ENCODE results near the gene TP53AIP1. TPM values are rescaled to one million over a fixed set of nuclear protein-coding genes. Genes with fewer than 3 reads are reported as not detected.

Gene TP53AIP1
- total RNA-seq, 2 experiments from 2014 or later = 0.20 TPM; not detected in 1

DNA sequence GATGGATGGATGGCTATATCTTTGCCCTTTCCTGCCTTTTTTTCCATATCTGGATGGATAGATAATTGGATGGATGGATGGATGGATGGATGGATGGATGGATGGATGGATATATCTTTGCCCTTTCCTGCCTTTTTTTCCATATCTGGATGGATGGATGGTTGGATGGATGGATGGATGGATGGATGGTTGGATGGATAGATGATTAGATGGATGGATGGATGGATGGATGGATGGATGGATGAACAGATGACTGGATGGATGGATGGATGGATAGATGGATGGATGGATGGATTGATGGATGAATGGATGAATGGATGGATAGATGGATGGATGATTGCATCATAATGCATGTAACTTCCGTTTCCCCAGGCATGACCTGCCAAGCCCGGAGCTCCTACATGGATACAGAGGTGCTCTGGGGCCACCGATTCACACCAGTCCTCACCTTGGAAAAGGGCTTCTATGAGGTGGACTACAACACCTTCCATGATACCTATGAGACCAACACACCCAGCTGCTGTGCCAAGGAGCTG is 26.6 kb downstream of the TP53AIP1 start:
- Histone ChIP-seq H3K9me3 (ENCODE audit: control insufficient read depth in 1 of 2, insufficient read depth in 1 of 2, low read length in 2 of 2) (peaks cover 0 to 11% of the 10 kb centered on the region in 2 experiments), H3K27ac (ENCODE audit: low read depth in 1 of 2, low read length in 2 of 2) (no peak overlapping the region), H3K27me3 (ENCODE audit: control insufficient read depth in 1 of 2, insufficient read depth in 2 of 2, low read length in 2 of 2) (peaks cover under 1 to 12% of the 10 kb centered on the region in 2 experiments), H3K4me3 (ENCODE audit: low read length) (no peak overlapping the region), H3K36me3 (ENCODE audit: insufficient read depth, low read length) (no peaks in the 10 kb centered on the region), H3K4me1 (ENCODE audit: insufficient read depth, low read length) (no peaks in the 10 kb centered on the region)
- Mint-ChIP-seq H3K27ac (no peak overlapping the region), H3K4me1 (ENCODE audit: low read depth) (no peaks in the 10 kb centered on the region), H3K36me3 (ENCODE audit: low read depth) (no peaks in the 10 kb centered on the region), H3K27me3 (peaks cover 57% of the 10 kb centered on the region), H3K4me3 (no peak overlapping the region), H3K9me3 (no peaks in the 10 kb centered on the region)
- no peak for DNase-seq
- ChIA-PET POLR2A (no interaction called here), CTCF (no interaction called here)
- ATAC-seq (ENCODE audit: poor library complexity) = no peak
- TF ChIP-seq, protein P1, sequence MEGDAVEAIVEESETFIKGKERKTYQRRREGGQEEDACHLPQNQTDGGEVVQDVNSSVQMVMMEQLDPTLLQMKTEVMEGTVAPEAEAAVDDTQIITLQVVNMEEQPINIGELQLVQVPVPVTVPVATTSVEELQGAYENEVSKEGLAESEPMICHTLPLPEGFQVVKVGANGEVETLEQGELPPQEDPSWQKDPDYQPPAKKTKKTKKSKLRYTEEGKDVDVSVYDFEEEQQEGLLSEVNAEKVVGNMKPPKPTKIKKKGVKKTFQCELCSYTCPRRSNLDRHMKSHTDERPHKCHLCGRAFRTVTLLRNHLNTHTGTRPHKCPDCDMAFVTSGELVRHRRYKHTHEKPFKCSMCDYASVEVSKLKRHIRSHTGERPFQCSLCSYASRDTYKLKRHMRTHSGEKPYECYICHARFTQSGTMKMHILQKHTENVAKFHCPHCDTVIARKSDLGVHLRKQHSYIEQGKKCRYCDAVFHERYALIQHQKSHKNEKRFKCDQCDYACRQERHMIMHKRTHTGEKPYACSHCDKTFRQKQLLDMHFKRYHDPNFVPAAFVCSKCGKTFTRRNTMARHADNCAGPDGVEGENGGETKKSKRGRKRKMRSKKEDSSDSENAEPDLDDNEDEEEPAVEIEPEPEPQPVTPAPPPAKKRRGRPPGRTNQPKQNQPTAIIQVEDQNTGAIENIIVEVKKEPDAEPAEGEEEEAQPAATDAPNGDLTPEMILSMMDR (IDR thresholded peaks at IDR 0.05) = no peak
- intact Hi-C loops (cut with DNase I, micrococcal nuclease) = no loop called here

DNA sequence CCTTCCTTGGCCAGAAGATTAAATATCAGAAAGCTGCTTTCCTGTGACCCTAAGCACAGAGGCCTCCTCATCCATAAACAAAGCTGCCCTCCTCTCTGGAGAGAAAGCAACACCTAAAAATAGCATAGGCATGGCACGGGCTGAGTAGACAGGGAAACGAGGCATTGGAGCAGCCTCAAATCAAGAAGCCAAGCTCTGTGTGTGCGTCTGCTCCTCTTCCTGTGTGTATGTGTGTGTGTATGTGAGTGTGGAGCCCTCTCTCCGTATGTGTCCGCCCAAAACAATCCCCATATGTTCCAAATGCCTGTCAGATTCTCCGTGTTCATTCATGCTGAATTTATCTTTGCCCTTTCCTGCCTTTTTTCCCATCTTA is 27.5 kb downstream of the TP53AIP1 start:
- H3K27me3 ChIP-seq (ENCODE audit: control insufficient read depth in 1 of 2, insufficient read depth in 2 of 2, low read length in 2 of 2) = peaks cover 5 to 19% of the 10 kb centered on the region in 2 experiments
- H3K4me1 Mint-ChIP-seq (ENCODE audit: low read depth) = no peaks in the 10 kb centered on the region
- no peak overlapping the region for H3K27ac ChIP-seq (ENCODE audit: low read depth in 1 of 2, low read length in 2 of 2)
- no peak overlapping the region for H3K4me3 Mint-ChIP-seq
- H3K36me3 Mint-ChIP-seq (ENCODE audit: low read depth) = no peaks in the 10 kb centered on the region
- CTCF ChIA-PET = interaction anchor here (1.0 kb wide), 1 partner anchor 9 kb away, joined by 3 read pairs; no protein-coding TSS in a partner anchor
- DNase-seq = no peak
- no peaks in the 10 kb centered on the region for H3K36me3 ChIP-seq (ENCODE audit: insufficient read depth, low read length)
- H3K4me3 ChIP-seq (ENCODE audit: low read length) = no peak overlapping the region
- no peaks in the 10 kb centered on the region for H3K4me1 ChIP-seq (ENCODE audit: insufficient read depth, low read length)
- ATAC-seq (ENCODE audit: poor library complexity) = no peak
- POLR2A ChIA-PET = no interaction called here
- H3K9me3 ChIP-seq (ENCODE audit: control insufficient read depth in 1 of 2, insufficient read depth in 1 of 2, low read length in 2 of 2) = peaks cover 0 to 11% of the 10 kb centered on the region in 2 experiments
- peaks cover 67% of the 10 kb centered on the region for H3K27me3 Mint-ChIP-seq
- TF ChIP-seq, protein P1 (IDR thresholded peaks at IDR 0.05) = no peak
- H3K9me3 Mint-ChIP-seq = no peaks in the 10 kb centered on the region
- H3K27ac Mint-ChIP-seq = no peak overlapping the region
- intact Hi-C loops (cut with DNase I, micrococcal nuclease) = no loop called here

DNA sequence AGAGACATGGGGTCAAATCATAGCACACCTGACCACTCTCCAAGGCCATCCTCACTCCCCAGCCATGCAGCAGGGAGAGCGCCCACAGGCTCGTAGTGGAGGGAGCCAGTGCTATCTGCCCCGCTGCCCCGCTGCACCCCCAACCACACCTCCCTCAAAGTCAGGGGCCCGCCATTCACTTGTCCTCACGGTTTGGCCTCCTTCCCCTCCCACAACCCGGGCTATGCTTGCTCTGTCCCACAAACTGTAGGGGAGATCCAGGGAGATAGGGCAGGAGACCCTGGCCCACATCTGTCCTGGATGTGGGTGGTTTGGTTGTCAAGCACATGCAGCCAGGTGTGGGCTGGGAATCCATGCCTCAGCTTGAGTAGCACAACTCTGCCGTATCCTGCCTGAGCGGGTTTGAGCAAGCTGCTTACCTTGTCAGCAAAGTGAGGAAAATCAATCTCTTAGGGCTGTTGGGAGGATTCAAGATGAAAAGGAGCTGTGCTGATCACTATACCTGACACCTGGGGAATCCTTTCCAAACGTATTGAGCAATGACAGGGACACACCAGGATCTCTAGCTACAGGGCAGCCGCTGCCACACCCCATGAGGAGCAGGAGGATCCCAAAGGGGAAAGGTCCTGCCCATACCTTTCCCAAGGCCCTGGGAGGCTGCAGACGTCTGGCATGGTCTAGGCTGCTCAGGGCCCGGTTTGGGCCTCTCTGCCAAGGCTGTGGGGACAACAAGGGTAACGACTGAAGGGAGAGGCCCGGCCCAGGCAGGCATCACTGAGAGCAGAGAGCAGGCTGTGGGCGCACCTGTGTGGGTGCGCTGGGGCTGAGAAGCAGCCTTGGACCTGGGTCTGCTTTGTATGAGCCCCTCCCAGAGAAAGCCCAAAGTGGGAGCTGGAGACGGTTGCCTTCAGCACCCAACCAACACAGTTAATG is 28.2 kb downstream of the TP53AIP1 start:
- Histone ChIP-seq H3K9me3 (ENCODE audit: control insufficient read depth in 1 of 2, insufficient read depth in 1 of 2, low read length in 2 of 2) (peaks cover 0 to 11% of the 10 kb centered on the region in 2 experiments), H3K27me3 (ENCODE audit: control insufficient read depth in 1 of 2, insufficient read depth in 2 of 2, low read length in 2 of 2) (peaks cover 10 to 16% of the 10 kb centered on the region in 2 experiments), H3K27ac (ENCODE audit: low read depth in 1 of 2, low read length in 2 of 2) (no peak overlapping the region), H3K4me1 (ENCODE audit: insufficient read depth, low read length) (no peaks in the 10 kb centered on the region), H3K4me3 (ENCODE audit: low read length) (no peak overlapping the region), H3K36me3 (ENCODE audit: insufficient read depth, low read length) (no peaks in the 10 kb centered on the region)
- no peak for DNase-seq
- Mint-ChIP-seq H3K36me3 (ENCODE audit: low read depth) (no peaks in the 10 kb centered on the region), H3K27ac (no peak overlapping the region), H3K4me3 (no peak overlapping the region), H3K4me1 (ENCODE audit: low read depth) (no peaks in the 10 kb centered on the region), H3K9me3 (no peaks in the 10 kb centered on the region), H3K27me3 (peaks cover 73% of the 10 kb centered on the region)
- CTCF ChIA-PET = interaction anchor here (1.0 kb wide), 1 partner anchor 9 kb away, joined by 3 read pairs; no protein-coding TSS in a partner anchor
- intact Hi-C loops (cut with DNase I, micrococcal nuclease) = no loop called here
- POLR2A ChIA-PET = no interaction called here
- ATAC-seq (ENCODE audit: poor library complexity) = no peak
- TF ChIP-seq, protein P1 (IDR thresholded peaks at IDR 0.05) = no peak
